OCI-LY1 (cell line): Measurements from ENCODE around the gene CTNS.
A peak's percentile ranks its signal among the peaks of the same experiment; 100 is the strongest.

Experiments used
- H2AFZ ChIP-seq: fragments of 200-600 bp; sonication (generic), shearing (Covaris generic); 2 replicates; pipeline ENCODE4 v1.6.0; 2014; ENCODE audit warnings: antibody characterized with exemption, mild to moderate bottlenecking, low read length
- H3F3A ChIP-seq: fragments of 200-600 bp; sonication (generic), shearing (Covaris generic); 2 replicates; pipeline ENCODE4 v1.6.0; 2014; ENCODE audit warnings: mild to moderate bottlenecking, antibody characterized with exemption, low read length, moderate library complexity; ENCODE audit not compliant: insufficient read depth
- H3K27ac ChIP-seq: fragments of 200-600 bp; sonication (generic); 2 replicates; pipeline ENCODE4 v1.5.1; 2014; ENCODE audit warnings: low read length, mixed run types, mild to moderate bottlenecking, low read depth; ENCODE audit not compliant: poor library complexity, severe bottlenecking
- H3K27me3 ChIP-seq: fragments of 200-600 bp; sonication (generic); 2 replicates; pipeline ENCODE4 v1.6.0; 2014; ENCODE audit warnings: antibody characterized with exemption, mild to moderate bottlenecking, low read length, moderate library complexity; ENCODE audit not compliant: insufficient read depth
- H3K36me3 ChIP-seq: fragments of 200-600 bp; sonication (generic); 2 replicates; pipeline ENCODE4 v1.6.1; 2014; ENCODE audit warnings: mild to moderate bottlenecking, antibody characterized with exemption, low read length, moderate library complexity, mixed read lengths; ENCODE audit not compliant: insufficient read depth
- H3K4me1 ChIP-seq: fragments of 200-600 bp; sonication (generic); 2 replicates; pipeline ENCODE4 v1.5.1; 2014; ENCODE audit warnings: mild to moderate bottlenecking, low read length, moderate library complexity; ENCODE audit not compliant: insufficient read depth, severe bottlenecking
- H3K4me2 ChIP-seq: fragments of 200-600 bp; sonication (generic), shearing (Covaris generic); 2 replicates; pipeline ENCODE4 v1.6.1; 2014; ENCODE audit warnings: low read length
- H3K4me3 ChIP-seq: fragments of 200-600 bp; sonication (generic); 2 replicates; pipeline ENCODE4 v1.5.1; 2014; ENCODE audit warnings: low read length, low read depth, mild to moderate bottlenecking, mixed read lengths; ENCODE audit not compliant: poor library complexity, severe bottlenecking
- H3K79me2 ChIP-seq: fragments of 200-600 bp; shearing (Covaris generic); 2 replicates; pipeline ENCODE4 v1.6.1; 2016; ENCODE audit warnings: mixed run types, low read length, mixed read lengths; ENCODE audit not compliant: insufficient read depth
- H3K9ac ChIP-seq: fragments of 200-600 bp; sonication (generic), shearing (Covaris generic); 2 replicates; pipeline ENCODE4 v1.6.1; 2014; ENCODE audit warnings: mild to moderate bottlenecking, low read length, mixed read lengths
- H3K9me2 ChIP-seq: fragments of 200-600 bp; sonication (generic), shearing (Covaris generic); 2 replicates; pipeline ENCODE4 v1.6.1; 2014; ENCODE audit warnings: low read depth, mild to moderate bottlenecking, low read length, mixed read lengths
- H3K9me3 ChIP-seq: fragments of 200-600 bp; shearing (Covaris generic); 2 replicates; pipeline ENCODE4 v1.6.1; 2014; ENCODE audit warnings: low read length, mixed read lengths
- H4K20me1 ChIP-seq: fragments of 200-600 bp; sonication (generic), shearing (Covaris generic); 2 replicates; pipeline ENCODE4 v1.6.0; 2016; ENCODE audit warnings: mild to moderate bottlenecking, low read length; ENCODE audit not compliant: insufficient read depth
- CTCF ChIP-seq: fragments of 200-600 bp; sonication (generic), shearing (Covaris generic); IDR thresholded peaks from 2 replicates; pipeline ENCODE4 v1.5.1; 2017; ENCODE audit warnings: mild to moderate bottlenecking, antibody characterized with exemption, low read length, moderate library complexity, mixed read lengths
- EZH2 ChIP-seq: fragments of 200-600 bp; sonication (generic), shearing (Covaris generic); IDR thresholded peaks from 2 replicates; pipeline ENCODE4 v1.8.0; 2017; ENCODE audit warnings: borderline replicate concordance, mixed run types, mild to moderate bottlenecking, antibody characterized with exemption, low read length, moderate library complexity, mixed read lengths

Gene CTNS

GRCh38 chr17:3645310-3645709 lies 8.8 kb downstream of the CTNS start:
- Histone ChIP-seq H4K20me1 (no peaks in the 10 kb centered on the region), H3K4me1 (peaks cover 13% of the 10 kb centered on the region), H3K79me2 (no peaks in the 10 kb centered on the region), H3K4me3 (no peak overlapping the region), H3K27ac (peak overlapping the region; percentile 32), H3K9me2 (no peaks in the 10 kb centered on the region), H3K9me3 (no peaks in the 10 kb centered on the region), H3K9ac (no peak overlapping the region), H2AFZ (no peak overlapping the region), H3K4me2 (no peak overlapping the region), H3K27me3 (no peaks in the 10 kb centered on the region), H3F3A (no peaks in the 10 kb centered on the region), H3K36me3 (peaks cover 7% of the 10 kb centered on the region; the same call in 1 of the 2 replicates)
- TF ChIP-seq EZH2 (no peak), CTCF (no peak)

- TF ChIP-seq EZH2 (no peak), CTCF (no peak)
- H3K27ac ChIP-seq: no peak overlapping the region
- H2AFZ ChIP-seq: no peak overlapping the region
- H3K4me1 ChIP-seq: peaks cover 13% of the 10 kb centered on the region
- no peak overlapping the region for H3K4me3 ChIP-seq
- H4K20me1 ChIP-seq: no peaks in the 10 kb centered on the region
- H3K36me3 ChIP-seq: peaks cover 7% of the 10 kb centered on the region; the same call in 1 of the 2 replicates
- no peaks in the 10 kb centered on the region for H3K9me2 ChIP-seq
- no peak overlapping the region for H3K4me2 ChIP-seq
- H3K27me3 ChIP-seq: no peaks in the 10 kb centered on the region
- H3K9ac ChIP-seq: no peak overlapping the region
- H3F3A ChIP-seq: no peaks in the 10 kb centered on the region
- H3K9me3 ChIP-seq: no peaks in the 10 kb centered on the region
- H3K79me2 ChIP-seq: no peaks in the 10 kb centered on the region
These were observed 10.7 kb downstream of the CTNS start for GRCh38 chr17:3647251-3647650.

GRCh38 chr17:3647769-3648555 lies 11.4 kb downstream of the CTNS start:
- H3K27ac ChIP-seq: no peak overlapping the region
- H2AFZ ChIP-seq: no peak overlapping the region
- H3K36me3 ChIP-seq: peaks cover 7% of the 10 kb centered on the region; the same call in 1 of the 2 replicates
- H3K9me3 ChIP-seq: no peaks in the 10 kb centered on the region
- no peaks in the 10 kb centered on the region for H3K9me2 ChIP-seq
- no peaks in the 10 kb centered on the region for H4K20me1 ChIP-seq
- H3K4me2 ChIP-seq: no peak overlapping the region
- no peaks in the 10 kb centered on the region for H3F3A ChIP-seq
- H3K4me3 ChIP-seq: no peak overlapping the region
- peak; percentile 66 for TF ChIP-seq CTCF
- TF ChIP-seq EZH2: no peak
- H3K4me1 ChIP-seq: peaks cover 13% of the 10 kb centered on the region
- no peak overlapping the region for H3K9ac ChIP-seq
- H3K27me3 ChIP-seq: no peaks in the 10 kb centered on the region
- H3K79me2 ChIP-seq: no peaks in the 10 kb centered on the region
